Adrenal gland (tissue), 12 donors: Measurements from ENCODE around the gene SNRNP200. TPM values are rescaled to one million over a fixed set of nuclear protein-coding genes. Genes with fewer than 3 reads are reported as not detected.
A peak's percentile ranks its signal among the peaks of the same experiment; 100 is the strongest.

Experiments
- DNase-seq, 7 donors: peaks; one replicate each; pipeline ENCODE4 v3.0.0-alpha.2; 2019 to 2020
- H3K27ac ChIP-seq, 5 donors: fragments of 200-600 bp; sonication (generic) in 4 of 5; 1 replicate in 3 of 5; 2 replicates in 2 of 5; pipeline versions ENCODE4 v1.5.1 to v1.8.0; 2016 to 2020; ENCODE audit warnings: mild to moderate bottlenecking in 1 of 5
- H3K27me3 ChIP-seq: fragments of 200-600 bp; 2 replicates; pipeline ENCODE4 v1.8.0; 2021
- H3K36me3 ChIP-seq, 2 donors: fragments of 200-600 bp; replicated peaks in 1 of 2; 1 replicate in 1 of 2; 2 replicates in 1 of 2; pipeline versions ENCODE4 v1.5.1 to v1.8.0; 2018 to 2022
- H3K4me1 ChIP-seq, 2 donors: fragments of 200-600 bp; replicated peaks in 1 of 2; 1 replicate in 1 of 2; 2 replicates in 1 of 2; pipeline versions ENCODE4 v1.5.1 to v1.8.0; 2018 to 2021
- H3K4me3 ChIP-seq, 4 donors: fragments of 200-600 bp; sonication (generic) in 3 of 4; one replicate each; pipeline ENCODE4 v1.5.1; 2016 to 2018
- H3K9me3 ChIP-seq, 3 donors: fragments of 200-600 bp; sonication (generic) in 1 of 3; replicated peaks in 1 of 3; 1 replicate in 2 of 3; 2 replicates in 1 of 3; pipeline versions ENCODE4 v1.5.1 to v1.8.0; 2016 to 2021
- POLR2A ChIP-seq, 2 donors: fragments of 450-650 bp; IDR thresholded peaks; one replicate each; pipeline ENCODE4 v1.6.1; 2017; ENCODE audit warnings: antibody characterized with exemption in 2 of 2, mild to moderate bottlenecking in 2 of 2, moderate library complexity in 1 of 2
- WGBS, 4 donors: extraction: QIAGEN DNeasy Blood & Tissue Kit in 2 of 4; methylation state at CpG; one replicate each; pipeline versions ENCODE4 v1.1.5 to v1.1.7; 2013 to 2017; 5-methylcytosine and 5-hydroxymethylcytosine counted together
- intact Hi-C, 2 donors: fragments of 100-400 bp; cut with DNase I; formaldehyde crosslinking; loops; one replicate each; pipeline versions ENCODE4 v1.14.1 to v1.15.0; 2022 to 2023
- polyA plus RNA-seq, 3 donors: library from polyadenylated mRNA; stranded (reverse); fragments of 200-250 nt in 2 of 3; fragments of 350-450 nt in 1 of 3; fragmentation: Illumina TruSeq in 1 of 3; extraction: RNeasy Lipid Tissue Mini Kit (QIAGEN cat#74804) in 1 of 3; gene quantifications; one replicate each; pipeline ENCODE4 v1.2.3, GENCODE V29; 2013 to 2014
- total RNA-seq, 9 donors: library from RNA; depleted of rRNA in 4 of 9; stranded (reverse); fragments of >200 nt in 4 of 9; fragments of 120-200 nt in 1 of 9; fragmentation: NEBNext Ultra II Directional in 1 of 9; extraction: Animal tissue kit (Norgen Biotek cat#: 25700) in 1 of 9; gene quantifications; one replicate each; pipeline versions ENCODE4 v1.1.0 to v1.2.4, GENCODE V29; 2013 to 2023
- TF ChIP-seq, protein P1 (sequence below), 6 experiments: fragments of 450-650 bp in 4 of 6; fragments of 200-600 bp in 2 of 6; sonication (generic) in 1 of 6; IDR thresholded peaks; 1 replicate in 5 of 6; 2 replicates in 1 of 6; pipeline versions ENCODE4 v1.5.1 to v1.8.0; 2016 to 2021; ENCODE audit warnings: antibody characterized with exemption in 6 of 6, mild to moderate bottlenecking in 2 of 6, moderate library complexity in 1 of 6
- donor health status: healthy with polysubstance abuse.
- donor health status: Bipolar disorder and iron deficiency.
- donor health status: DM: yes; HTN: yes; CAD: no.
- donor health status: DM: no; HTN: no; CAD: no.
- donor health status: DM: no; HTN: no; CAD: no.
- donor health status: DM: yes; HTN: yes; CAD: no.

The SNRNP200 gene
- total and polyA plus RNA-seq, 12 donors = 50.4 to 117 (median 96.1) TPM

DNA sequence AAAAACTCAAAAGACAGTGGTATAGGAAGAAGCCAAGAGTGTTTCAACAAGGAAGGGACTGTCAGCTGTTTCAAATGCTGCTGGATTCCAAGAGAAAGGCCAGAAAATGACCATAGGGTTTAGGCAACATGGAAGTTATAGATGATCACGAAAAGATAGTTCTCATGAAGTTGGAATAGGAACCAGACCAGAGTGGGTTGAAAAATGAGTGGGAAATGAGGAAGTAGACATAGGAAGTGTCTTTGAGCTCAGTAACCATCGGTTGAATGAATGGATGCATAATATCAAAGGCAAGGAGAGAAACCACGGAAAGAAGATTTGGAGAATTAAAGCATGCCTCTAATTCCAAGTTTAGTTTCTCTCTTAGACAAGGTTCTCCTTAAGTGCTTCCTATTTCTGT lies 31.5 kb upstream of the SNRNP200 start:
- Histone ChIP-seq H3K36me3 (no peaks in the 10 kb centered on the region), H3K4me1 (peaks cover 6 to 11% of the 10 kb centered on the region in 2 donors), H3K27me3 (no peaks in the 10 kb centered on the region), H3K4me3 (no peak overlapping the region), H3K9me3 (no peaks in the 10 kb centered on the region), H3K27ac (no peak overlapping the region)
- DNase-seq = no peak
- intact Hi-C loops = no loop called here
- TF ChIP-seq POLR2A (IDR thresholded peaks at IDR 0.05) = no peak
- WGBS, 4 donors = 79 to 88% (median 80%) methylated on average over 3 of the region's 3 CpGs

DNA sequence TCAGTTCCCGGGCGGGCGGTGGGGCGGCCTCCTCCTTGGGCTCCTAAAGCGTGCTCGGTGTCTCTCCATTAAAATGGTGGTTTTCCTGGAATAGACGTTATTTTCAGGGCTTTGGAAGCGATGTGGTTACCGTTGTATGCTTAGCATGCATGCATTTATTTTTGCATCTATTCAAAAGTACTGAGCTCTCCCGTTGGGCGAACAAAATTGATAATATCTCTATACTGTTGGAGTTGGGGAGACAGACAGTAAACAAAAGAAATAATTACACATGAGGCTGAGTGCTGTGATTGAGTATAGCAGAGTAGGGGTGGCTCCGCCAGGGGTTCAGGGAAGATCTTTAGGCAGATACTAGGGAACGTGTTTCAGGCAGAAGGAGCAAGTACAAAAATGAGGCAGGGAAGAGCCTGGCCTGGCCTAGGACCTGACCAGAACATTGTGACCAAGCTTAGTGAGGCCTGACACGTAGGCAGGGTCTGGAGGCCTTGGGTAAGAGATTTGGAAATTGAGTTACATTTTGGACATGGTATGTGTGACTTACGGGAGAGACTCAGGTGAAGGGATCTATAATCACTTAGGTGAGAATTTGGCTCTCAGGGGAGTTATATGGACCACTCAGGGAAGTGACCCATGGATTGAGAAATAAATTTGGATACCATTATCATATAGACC lies 30.9 kb upstream of the SNRNP200 start:
- Histone ChIP-seq H3K4me1 (peaks cover 6 to 8% of the 10 kb centered on the region in 2 donors), H3K4me3 (peak overlapping the region in 1 of 4 donors; percentile 60), H3K27ac (peak overlapping the region in 1 of 5 donors; percentile 82), H3K36me3 (no peaks in the 10 kb centered on the region), H3K9me3 (no peaks in the 10 kb centered on the region), H3K27me3 (no peaks in the 10 kb centered on the region)
- WGBS, 4 donors = 15 to 27% (median 17%) methylated on average over 9 to 15 of the region's 15 CpGs
- no peak for DNase-seq
- intact Hi-C loops = no loop called here
- no peak for TF ChIP-seq POLR2A (IDR thresholded peaks at IDR 0.05)
- TF ChIP-seq, protein P1, sequence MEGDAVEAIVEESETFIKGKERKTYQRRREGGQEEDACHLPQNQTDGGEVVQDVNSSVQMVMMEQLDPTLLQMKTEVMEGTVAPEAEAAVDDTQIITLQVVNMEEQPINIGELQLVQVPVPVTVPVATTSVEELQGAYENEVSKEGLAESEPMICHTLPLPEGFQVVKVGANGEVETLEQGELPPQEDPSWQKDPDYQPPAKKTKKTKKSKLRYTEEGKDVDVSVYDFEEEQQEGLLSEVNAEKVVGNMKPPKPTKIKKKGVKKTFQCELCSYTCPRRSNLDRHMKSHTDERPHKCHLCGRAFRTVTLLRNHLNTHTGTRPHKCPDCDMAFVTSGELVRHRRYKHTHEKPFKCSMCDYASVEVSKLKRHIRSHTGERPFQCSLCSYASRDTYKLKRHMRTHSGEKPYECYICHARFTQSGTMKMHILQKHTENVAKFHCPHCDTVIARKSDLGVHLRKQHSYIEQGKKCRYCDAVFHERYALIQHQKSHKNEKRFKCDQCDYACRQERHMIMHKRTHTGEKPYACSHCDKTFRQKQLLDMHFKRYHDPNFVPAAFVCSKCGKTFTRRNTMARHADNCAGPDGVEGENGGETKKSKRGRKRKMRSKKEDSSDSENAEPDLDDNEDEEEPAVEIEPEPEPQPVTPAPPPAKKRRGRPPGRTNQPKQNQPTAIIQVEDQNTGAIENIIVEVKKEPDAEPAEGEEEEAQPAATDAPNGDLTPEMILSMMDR (IDR thresholded peaks at IDR 0.05) = no peak

DNA sequence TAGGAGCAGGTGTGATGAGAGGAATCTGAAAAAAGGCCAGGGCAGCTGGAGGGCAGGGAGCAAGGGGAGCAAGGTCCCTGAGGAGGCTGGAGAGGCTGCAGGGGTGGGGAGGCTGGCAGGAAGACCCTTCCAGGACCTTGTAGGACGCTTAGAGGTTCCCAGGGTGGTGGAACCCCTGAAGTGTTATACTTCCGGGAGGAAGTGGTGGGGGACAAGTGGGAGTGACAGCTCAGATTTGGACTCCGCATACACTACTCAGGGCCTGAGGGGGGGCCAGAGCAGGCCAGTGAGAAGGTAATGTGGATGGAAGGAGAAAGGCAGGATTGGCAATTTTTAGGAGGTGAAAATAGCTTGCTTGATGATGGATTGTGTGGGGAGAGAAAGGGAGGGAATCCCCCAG lies 28.4 kb upstream of the SNRNP200 start:
- Histone ChIP-seq H3K27ac (no peak overlapping the region), H3K4me1 (peaks cover 6 to 8% of the 10 kb centered on the region in 2 donors), H3K4me3 (no peak overlapping the region), H3K9me3 (no peaks in the 10 kb centered on the region), H3K27me3 (no peaks in the 10 kb centered on the region), H3K36me3 (no peaks in the 10 kb centered on the region)
- intact Hi-C loops = no loop called here
- 79 to 89% (median 86%) methylated on average over 3 of the region's 3 CpGs for WGBS, 4 donors
- no peak for TF ChIP-seq POLR2A (IDR thresholded peaks at IDR 0.05)
- TF ChIP-seq, protein P1 (IDR thresholded peaks at IDR 0.05) = no peak
- peak in 1 of 7 donors; percentile 13 for DNase-seq

DNA sequence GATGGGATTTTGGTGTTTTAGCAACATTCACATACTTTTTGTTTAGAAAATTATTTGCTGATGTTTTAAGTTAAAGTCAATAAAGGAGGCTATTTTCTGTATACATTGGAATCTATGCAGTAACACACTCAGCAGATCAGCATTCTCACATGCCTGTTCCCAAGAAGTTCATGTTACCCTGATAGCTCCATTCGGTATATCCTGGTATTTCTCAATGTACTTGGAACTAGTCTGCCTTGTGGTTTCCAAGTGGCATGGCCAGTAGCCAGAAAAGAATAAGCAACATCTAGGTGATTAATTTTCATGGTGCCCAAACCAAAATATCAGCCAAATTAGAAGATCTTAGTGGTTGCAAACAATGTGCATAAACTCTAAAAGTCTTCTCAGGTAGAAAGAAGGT lies 25.1 kb upstream of the SNRNP200 start:
- 28 to 38% (median 36%) methylated on average over 1 of the region's 1 CpG for WGBS, 4 donors
- H3K9me3 ChIP-seq = no peaks in the 10 kb centered on the region
- H3K36me3 ChIP-seq = no peaks in the 10 kb centered on the region
- H3K4me3 ChIP-seq = no peak overlapping the region
- no peaks in the 10 kb centered on the region for H3K27me3 ChIP-seq
- H3K27ac ChIP-seq = no peak overlapping the region
- peak in 1 of 7 donors; percentile 53 for DNase-seq
- peaks cover 6 to 10% of the 10 kb centered on the region in 2 donors for H3K4me1 ChIP-seq
- no peak for TF ChIP-seq POLR2A (IDR thresholded peaks at IDR 0.05)
- TF ChIP-seq, protein P1 (IDR thresholded peaks at IDR 0.05) = no peak
- intact Hi-C loops = no loop called here

DNA sequence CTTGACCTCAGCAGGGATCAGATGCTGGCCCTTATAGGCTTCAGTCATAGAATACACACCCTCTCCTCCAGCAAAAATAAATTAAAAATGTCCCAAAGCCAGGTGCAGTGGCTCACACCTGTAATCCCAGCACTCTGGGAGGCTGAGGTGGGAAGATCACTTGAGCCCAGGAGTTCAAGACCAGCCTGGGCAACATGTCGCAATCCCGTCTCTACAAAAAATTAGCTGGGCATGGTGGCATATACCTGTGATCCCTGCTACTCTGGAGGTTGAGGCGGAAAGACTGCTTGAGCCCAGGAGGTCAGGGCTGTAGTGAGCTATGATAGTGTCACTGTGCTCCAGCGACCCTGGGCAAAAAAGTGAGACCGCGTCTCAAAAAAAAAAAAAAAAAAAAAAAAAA lies 24.5 kb upstream of the SNRNP200 start:
- WGBS, 4 donors = 85 to 96% (median 93%) methylated on average over 6 of the region's 6 CpGs
- Histone ChIP-seq H3K4me1 (peaks cover 6 to 12% of the 10 kb centered on the region in 2 donors), H3K4me3 (no peak overlapping the region), H3K9me3 (no peaks in the 10 kb centered on the region), H3K27ac (no peak overlapping the region), H3K36me3 (no peaks in the 10 kb centered on the region), H3K27me3 (no peaks in the 10 kb centered on the region)
- intact Hi-C loops = no loop called here
- TF ChIP-seq, protein P1 (IDR thresholded peaks at IDR 0.05) = no peak
- TF ChIP-seq POLR2A (IDR thresholded peaks at IDR 0.05) = no peak
- no peak for DNase-seq
